ENCODE results near the gene RRN3.
A peak's percentile ranks its signal among the peaks of the same experiment; 100 is the strongest.
"Not testable (repeated sequence)": the region's sequence is repeated elsewhere in the genome, so short reads cannot be mapped to it uniquely, and the experiment has no call there.

DNA sequence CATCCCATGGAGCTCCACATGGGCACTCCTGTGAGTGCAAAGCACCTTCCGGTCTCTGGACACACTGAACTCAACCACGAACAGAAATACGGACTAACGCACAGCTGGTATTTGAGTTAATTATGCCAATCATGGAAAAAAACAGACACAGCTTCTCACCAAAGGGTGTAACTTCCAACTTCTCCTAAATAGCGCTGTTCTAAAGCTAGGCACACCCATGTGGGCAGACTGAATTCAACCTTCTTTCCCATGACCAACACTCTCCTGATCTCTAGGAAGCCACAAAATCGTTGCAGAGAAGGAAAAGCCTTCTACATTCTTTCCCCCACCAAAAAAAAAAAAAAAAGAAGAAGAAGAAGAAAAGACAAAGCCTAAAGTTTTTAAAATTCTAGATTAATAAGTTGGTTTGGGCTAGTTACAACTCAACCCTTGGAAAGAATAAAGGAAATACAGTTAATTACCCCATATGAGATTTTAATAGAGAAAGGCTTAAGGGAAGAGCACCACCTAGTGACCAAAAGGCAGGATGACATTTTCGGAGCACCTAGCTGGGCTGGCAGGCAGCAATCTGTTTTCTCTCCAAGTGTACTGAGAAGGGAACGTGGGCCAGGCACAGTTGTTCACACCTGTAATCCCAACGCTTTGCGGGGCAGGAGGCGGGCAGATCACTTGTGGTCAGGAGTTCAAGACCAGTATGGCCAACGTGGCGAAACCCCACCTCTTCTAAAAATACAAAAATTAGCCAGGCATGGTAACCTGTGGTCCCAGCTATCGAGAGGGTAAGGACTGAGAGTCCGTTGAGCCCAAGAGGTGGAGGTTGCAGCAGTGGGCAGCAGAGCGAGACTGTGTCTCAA, 21.9 kb downstream of the RRN3 start:
- TF ChIP-seq, protein P1, sequence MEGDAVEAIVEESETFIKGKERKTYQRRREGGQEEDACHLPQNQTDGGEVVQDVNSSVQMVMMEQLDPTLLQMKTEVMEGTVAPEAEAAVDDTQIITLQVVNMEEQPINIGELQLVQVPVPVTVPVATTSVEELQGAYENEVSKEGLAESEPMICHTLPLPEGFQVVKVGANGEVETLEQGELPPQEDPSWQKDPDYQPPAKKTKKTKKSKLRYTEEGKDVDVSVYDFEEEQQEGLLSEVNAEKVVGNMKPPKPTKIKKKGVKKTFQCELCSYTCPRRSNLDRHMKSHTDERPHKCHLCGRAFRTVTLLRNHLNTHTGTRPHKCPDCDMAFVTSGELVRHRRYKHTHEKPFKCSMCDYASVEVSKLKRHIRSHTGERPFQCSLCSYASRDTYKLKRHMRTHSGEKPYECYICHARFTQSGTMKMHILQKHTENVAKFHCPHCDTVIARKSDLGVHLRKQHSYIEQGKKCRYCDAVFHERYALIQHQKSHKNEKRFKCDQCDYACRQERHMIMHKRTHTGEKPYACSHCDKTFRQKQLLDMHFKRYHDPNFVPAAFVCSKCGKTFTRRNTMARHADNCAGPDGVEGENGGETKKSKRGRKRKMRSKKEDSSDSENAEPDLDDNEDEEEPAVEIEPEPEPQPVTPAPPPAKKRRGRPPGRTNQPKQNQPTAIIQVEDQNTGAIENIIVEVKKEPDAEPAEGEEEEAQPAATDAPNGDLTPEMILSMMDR (IDR thresholded peaks at IDR 0.05): peak in 2 of 4 donors; percentile 28 to 33
- TF ChIP-seq POLR2A (IDR thresholded peaks at IDR 0.05): not testable (repeated sequence)
